ENCODE measurements around the gene ELMO1.

- no peak for TF ChIP-seq NR2F6 (IDR thresholded peaks at IDR 0.05)
- TF ChIP-seq NR2F6 (CRISPR knock-in tag; IDR thresholded peaks at IDR 0.05) = no peak
- TF ChIP-seq SALL1 (CRISPR knock-in tag; IDR thresholded peaks at IDR 0.05) = no peak
- TF ChIP-seq NR2C2 (CRISPR knock-in tag; IDR thresholded peaks at IDR 0.05; ENCODE audit: borderline replicate concordance) = no peak
- TF ChIP-seq CTCF (CRISPR knock-in tag; IDR thresholded peaks at IDR 0.05) = no peak
- no peak for TF ChIP-seq TCF12 (IDR thresholded peaks at IDR 0.05)
- TF ChIP-seq TCF12 (CRISPR knock-in tag; IDR thresholded peaks at IDR 0.05) = no peak
- no peak for TF ChIP-seq ZBTB7B (CRISPR knock-in tag; IDR thresholded peaks at IDR 0.05)
- no peak for TF ChIP-seq KDM5B (CRISPR knock-in tag; IDR thresholded peaks at IDR 0.05; ENCODE audit: borderline replicate concordance)
- no peak for TF ChIP-seq ZBTB40 (IDR thresholded peaks at IDR 0.05)
- no peak for TF ChIP-seq ZBTB40 (CRISPR knock-in tag; IDR thresholded peaks at IDR 0.05)
- no peak for TF ChIP-seq ATF1 (CRISPR knock-in tag; IDR thresholded peaks at IDR 0.05)
- TF ChIP-seq ZNF558 (CRISPR knock-in tag; IDR thresholded peaks at IDR 0.05; ENCODE audit: borderline replicate concordance) = no peak
Measured at GRCh38 chr7:37304921-37305320, 143.7 kb downstream of the ELMO1 start.

All from HepG2 (cell line).